ENCODE measurements around the gene MOB3A. TPM values are rescaled to one million over a fixed set of nuclear protein-coding genes. Genes with fewer than 3 reads are reported as not detected.
A peak's percentile ranks its signal among the peaks of the same experiment; 100 is the strongest.

Gene MOB3A
- total and polyA plus RNA-seq, 9 of the 15 experiments (the other 6 are each of a cell fraction or from before 2014, with no cell fraction given): 1.1 to 24.1 (median 6.0) TPM

- TF ChIP-seq, protein P1, sequence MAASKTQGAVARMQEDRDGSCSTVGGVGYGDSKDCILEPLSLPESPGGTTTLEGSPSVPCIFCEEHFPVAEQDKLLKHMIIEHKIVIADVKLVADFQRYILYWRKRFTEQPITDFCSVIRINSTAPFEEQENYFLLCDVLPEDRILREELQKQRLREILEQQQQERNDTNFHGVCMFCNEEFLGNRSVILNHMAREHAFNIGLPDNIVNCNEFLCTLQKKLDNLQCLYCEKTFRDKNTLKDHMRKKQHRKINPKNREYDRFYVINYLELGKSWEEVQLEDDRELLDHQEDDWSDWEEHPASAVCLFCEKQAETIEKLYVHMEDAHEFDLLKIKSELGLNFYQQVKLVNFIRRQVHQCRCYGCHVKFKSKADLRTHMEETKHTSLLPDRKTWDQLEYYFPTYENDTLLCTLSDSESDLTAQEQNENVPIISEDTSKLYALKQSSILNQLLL (CRISPR knock-in tag; IDR thresholded peaks at IDR 0.05; ENCODE audit: borderline replicate concordance): no peak
- peak; percentile 78 for TF ChIP-seq LEF1 (IDR thresholded peaks at IDR 0.05)
- TF ChIP-seq SAP30 (IDR thresholded peaks at IDR 0.05; ENCODE audit: borderline replicate concordance, insufficient read depth, low read depth, low read length, poor library complexity, severe bottlenecking): no peak
- TF ChIP-seq MLX (CRISPR knock-in tag; conservative IDR thresholded peaks at IDR 0.05): no peak
- no peak for TF ChIP-seq HOXB6 (CRISPR knock-in tag; IDR thresholded peaks at IDR 0.05; ENCODE audit: borderline replicate concordance)
- TF ChIP-seq CREM (IDR thresholded peaks at IDR 0.05; ENCODE audit: low read depth): 0 out of 2 replicates have a peak, but pooled peaks have one; percentile 27
- peak; percentile 50 for TF ChIP-seq HCFC1 (IDR thresholded peaks at IDR 0.05; ENCODE audit: low read depth, low read length)
- TF ChIP-seq ZFP91 (CRISPR knock-in tag; IDR thresholded peaks at IDR 0.05): no peak
- TF ChIP-seq ARHGAP35 (IDR thresholded peaks at IDR 0.05; ENCODE audit: partially characterized antibody): no peak
- TF ChIP-seq, protein P2, sequence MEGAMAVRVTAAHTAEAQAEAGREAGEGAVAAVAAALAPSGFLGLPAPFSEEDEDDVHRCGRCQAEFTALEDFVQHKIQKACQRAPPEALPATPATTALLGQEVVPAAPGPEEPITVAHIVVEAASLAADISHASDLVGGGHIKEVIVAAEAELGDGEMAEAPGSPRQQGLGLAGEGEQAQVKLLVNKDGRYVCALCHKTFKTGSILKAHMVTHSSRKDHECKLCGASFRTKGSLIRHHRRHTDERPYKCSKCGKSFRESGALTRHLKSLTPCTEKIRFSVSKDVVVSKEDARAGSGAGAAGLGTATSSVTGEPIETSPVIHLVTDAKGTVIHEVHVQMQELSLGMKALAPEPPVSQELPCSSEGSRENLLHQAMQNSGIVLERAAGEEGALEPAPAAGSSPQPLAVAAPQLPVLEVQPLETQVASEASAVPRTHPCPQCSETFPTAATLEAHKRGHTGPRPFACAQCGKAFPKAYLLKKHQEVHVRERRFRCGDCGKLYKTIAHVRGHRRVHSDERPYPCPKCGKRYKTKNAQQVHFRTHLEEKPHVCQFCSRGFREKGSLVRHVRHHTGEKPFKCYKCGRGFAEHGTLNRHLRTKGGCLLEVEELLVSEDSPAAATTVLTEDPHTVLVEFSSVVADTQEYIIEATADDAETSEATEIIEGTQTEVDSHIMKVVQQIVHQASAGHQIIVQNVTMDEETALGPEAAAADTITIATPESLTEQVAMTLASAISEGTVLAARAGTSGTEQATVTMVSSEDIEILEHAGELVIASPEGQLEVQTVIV (CRISPR knock-in tag; IDR thresholded peaks at IDR 0.05; ENCODE audit: borderline replicate concordance): no peak; the same call in 1 of the 2 replicates
- TF ChIP-seq PYGO2 (tag; IDR thresholded peaks at IDR 0.05): peak; percentile 57
- peak; percentile 67; the same call in 1 of the 2 replicates for TF ChIP-seq GATAD2B (IDR thresholded peaks at IDR 0.05; ENCODE audit: borderline replicate concordance)
- TF ChIP-seq BCOR (IDR thresholded peaks at IDR 0.05): no peak
- 0 out of 2 replicates have a peak, but pooled peaks have one; percentile 20 for TF ChIP-seq MEF2A (IDR thresholded peaks at IDR 0.05; ENCODE audit: control insufficient read depth, low read depth, low read length)
- TF ChIP-seq, protein P3, sequence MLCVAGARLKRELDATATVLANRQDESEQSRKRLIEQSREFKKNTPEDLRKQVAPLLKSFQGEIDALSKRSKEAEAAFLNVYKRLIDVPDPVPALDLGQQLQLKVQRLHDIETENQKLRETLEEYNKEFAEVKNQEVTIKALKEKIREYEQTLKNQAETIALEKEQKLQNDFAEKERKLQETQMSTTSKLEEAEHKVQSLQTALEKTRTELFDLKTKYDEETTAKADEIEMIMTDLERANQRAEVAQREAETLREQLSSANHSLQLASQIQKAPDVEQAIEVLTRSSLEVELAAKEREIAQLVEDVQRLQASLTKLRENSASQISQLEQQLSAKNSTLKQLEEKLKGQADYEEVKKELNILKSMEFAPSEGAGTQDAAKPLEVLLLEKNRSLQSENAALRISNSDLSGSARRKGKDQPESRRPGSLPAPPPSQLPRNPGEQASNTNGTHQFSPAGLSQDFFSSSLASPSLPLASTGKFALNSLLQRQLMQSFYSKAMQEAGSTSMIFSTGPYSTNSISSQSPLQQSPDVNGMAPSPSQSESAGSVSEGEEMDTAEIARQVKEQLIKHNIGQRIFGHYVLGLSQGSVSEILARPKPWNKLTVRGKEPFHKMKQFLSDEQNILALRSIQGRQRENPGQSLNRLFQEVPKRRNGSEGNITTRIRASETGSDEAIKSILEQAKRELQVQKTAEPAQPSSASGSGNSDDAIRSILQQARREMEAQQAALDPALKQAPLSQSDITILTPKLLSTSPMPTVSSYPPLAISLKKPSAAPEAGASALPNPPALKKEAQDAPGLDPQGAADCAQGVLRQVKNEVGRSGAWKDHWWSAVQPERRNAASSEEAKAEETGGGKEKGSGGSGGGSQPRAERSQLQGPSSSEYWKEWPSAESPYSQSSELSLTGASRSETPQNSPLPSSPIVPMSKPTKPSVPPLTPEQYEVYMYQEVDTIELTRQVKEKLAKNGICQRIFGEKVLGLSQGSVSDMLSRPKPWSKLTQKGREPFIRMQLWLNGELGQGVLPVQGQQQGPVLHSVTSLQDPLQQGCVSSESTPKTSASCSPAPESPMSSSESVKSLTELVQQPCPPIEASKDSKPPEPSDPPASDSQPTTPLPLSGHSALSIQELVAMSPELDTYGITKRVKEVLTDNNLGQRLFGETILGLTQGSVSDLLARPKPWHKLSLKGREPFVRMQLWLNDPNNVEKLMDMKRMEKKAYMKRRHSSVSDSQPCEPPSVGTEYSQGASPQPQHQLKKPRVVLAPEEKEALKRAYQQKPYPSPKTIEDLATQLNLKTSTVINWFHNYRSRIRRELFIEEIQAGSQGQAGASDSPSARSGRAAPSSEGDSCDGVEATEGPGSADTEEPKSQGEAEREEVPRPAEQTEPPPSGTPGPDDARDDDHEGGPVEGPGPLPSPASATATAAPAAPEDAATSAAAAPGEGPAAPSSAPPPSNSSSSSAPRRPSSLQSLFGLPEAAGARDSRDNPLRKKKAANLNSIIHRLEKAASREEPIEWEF (CRISPR knock-in tag; IDR thresholded peaks at IDR 0.05): peak; percentile 78
Observed at GRCh38 chr19:2059422-2060201, 36.5 kb downstream of the MOB3A start (continued).

Data from K562 (cell line).